ENCODE data around the gene GSG1.

Gene GSG1

GRCh38 chr12:13091832-13092231 lies 11.6 kb downstream of the GSG1 start:
- H3K4me3 ChIP-seq (replicated peaks; ENCODE audit: low read depth, low read length) = no peak overlapping the region
- H3K36me3 ChIP-seq (ENCODE audit: control insufficient read depth, insufficient read depth, low read length) = no peaks in the 10 kb centered on the region
- TF ChIP-seq, protein P1, sequence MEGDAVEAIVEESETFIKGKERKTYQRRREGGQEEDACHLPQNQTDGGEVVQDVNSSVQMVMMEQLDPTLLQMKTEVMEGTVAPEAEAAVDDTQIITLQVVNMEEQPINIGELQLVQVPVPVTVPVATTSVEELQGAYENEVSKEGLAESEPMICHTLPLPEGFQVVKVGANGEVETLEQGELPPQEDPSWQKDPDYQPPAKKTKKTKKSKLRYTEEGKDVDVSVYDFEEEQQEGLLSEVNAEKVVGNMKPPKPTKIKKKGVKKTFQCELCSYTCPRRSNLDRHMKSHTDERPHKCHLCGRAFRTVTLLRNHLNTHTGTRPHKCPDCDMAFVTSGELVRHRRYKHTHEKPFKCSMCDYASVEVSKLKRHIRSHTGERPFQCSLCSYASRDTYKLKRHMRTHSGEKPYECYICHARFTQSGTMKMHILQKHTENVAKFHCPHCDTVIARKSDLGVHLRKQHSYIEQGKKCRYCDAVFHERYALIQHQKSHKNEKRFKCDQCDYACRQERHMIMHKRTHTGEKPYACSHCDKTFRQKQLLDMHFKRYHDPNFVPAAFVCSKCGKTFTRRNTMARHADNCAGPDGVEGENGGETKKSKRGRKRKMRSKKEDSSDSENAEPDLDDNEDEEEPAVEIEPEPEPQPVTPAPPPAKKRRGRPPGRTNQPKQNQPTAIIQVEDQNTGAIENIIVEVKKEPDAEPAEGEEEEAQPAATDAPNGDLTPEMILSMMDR (IDR thresholded peaks at IDR 0.05; ENCODE audit: insufficient read depth, low read length, poor library complexity, severe bottlenecking) = no peak
- H3K27me3 ChIP-seq (replicated peaks; ENCODE audit: control insufficient read depth, insufficient read depth, low read length) = no peaks in the 10 kb centered on the region
- DNase-seq (ENCODE audit: extremely low read depth, insufficient read length) = no peak

GRCh38 chr12:13090054-13090453 lies 13.4 kb downstream of the GSG1 start:
- Histone ChIP-seq H3K27me3 (replicated peaks; ENCODE audit: control insufficient read depth, insufficient read depth, low read length) (no peaks in the 10 kb centered on the region), H3K4me3 (replicated peaks; ENCODE audit: low read depth, low read length) (no peak overlapping the region), H3K36me3 (ENCODE audit: control insufficient read depth, insufficient read depth, low read length) (no peaks in the 10 kb centered on the region)
- no peak for DNase-seq (ENCODE audit: extremely low read depth, insufficient read length)
- TF ChIP-seq, protein P1 (IDR thresholded peaks at IDR 0.05; ENCODE audit: insufficient read depth, low read length, poor library complexity, severe bottlenecking) = no peak

DNA sequence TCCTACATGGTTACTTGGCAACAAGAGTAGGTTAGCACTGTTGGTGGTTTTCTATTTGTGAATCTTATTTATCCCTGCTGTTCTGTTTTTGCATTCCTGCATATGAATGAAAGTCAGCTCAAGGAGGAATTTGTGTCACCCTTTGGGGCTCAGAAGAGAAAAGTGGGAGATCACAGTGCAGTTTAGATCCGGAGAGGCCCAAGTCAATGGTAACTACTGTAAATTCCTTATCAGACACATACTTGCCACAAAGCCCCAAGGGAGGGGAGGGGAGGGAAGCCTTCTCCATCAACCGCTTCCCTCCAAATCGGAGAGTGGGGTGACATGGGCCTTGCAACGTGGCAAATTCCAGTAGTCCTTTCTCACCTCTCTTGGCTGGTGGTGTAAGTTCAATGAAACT lies 15.0 kb downstream of the GSG1 start:
- Histone ChIP-seq H3K27me3 (replicated peaks; ENCODE audit: control insufficient read depth, insufficient read depth, low read length) (no peaks in the 10 kb centered on the region), H3K36me3 (ENCODE audit: control insufficient read depth, insufficient read depth, low read length) (no peaks in the 10 kb centered on the region), H3K4me3 (replicated peaks; ENCODE audit: low read depth, low read length) (no peak overlapping the region)
- TF ChIP-seq, protein P1 (IDR thresholded peaks at IDR 0.05; ENCODE audit: insufficient read depth, low read length, poor library complexity, severe bottlenecking) = no peak
- DNase-seq (ENCODE audit: extremely low read depth, insufficient read length) = no peak

GRCh38 chr12:13087766-13088165 lies 15.7 kb downstream of the GSG1 start:
- no peak overlapping the region for H3K4me3 ChIP-seq (replicated peaks; ENCODE audit: low read depth, low read length)
- H3K27me3 ChIP-seq (replicated peaks; ENCODE audit: control insufficient read depth, insufficient read depth, low read length) = no peaks in the 10 kb centered on the region
- no peak for DNase-seq (ENCODE audit: extremely low read depth, insufficient read length)
- H3K36me3 ChIP-seq (ENCODE audit: control insufficient read depth, insufficient read depth, low read length) = no peaks in the 10 kb centered on the region
- TF ChIP-seq, protein P1 (IDR thresholded peaks at IDR 0.05; ENCODE audit: insufficient read depth, low read length, poor library complexity, severe bottlenecking) = no peak

GRCh38 chr12:13085968-13086686 lies 17.3 kb downstream of the GSG1 start:
- no peak overlapping the region for H3K4me3 ChIP-seq (replicated peaks; ENCODE audit: low read depth, low read length)
- DNase-seq (ENCODE audit: extremely low read depth, insufficient read length) = no peak
- no peaks in the 10 kb centered on the region; the same call in 1 of the 2 replicates for H3K27me3 ChIP-seq (replicated peaks; ENCODE audit: control insufficient read depth, insufficient read depth, low read length)
- TF ChIP-seq, protein P1 (IDR thresholded peaks at IDR 0.05; ENCODE audit: insufficient read depth, low read length, poor library complexity, severe bottlenecking) = no peak
- no peaks in the 10 kb centered on the region for H3K36me3 ChIP-seq (ENCODE audit: control insufficient read depth, insufficient read depth, low read length)

All from GM06990 (cell line).